Measurements from ENCODE around the gene CREB3L4.

The CREB3L4 gene

GRCh38 chr1:154006136-154006535, 38.4 kb downstream of the CREB3L4 start:
- TF ChIP-seq ZBTB7A (IDR thresholded peaks at IDR 0.05; ENCODE audit: low read depth) (no peak), TCF12 (IDR thresholded peaks at IDR 0.05; ENCODE audit: low read depth) (no peak), TEAD4 (IDR thresholded peaks at IDR 0.05) (no peak), FOXM1 (IDR thresholded peaks at IDR 0.05; ENCODE audit: borderline replicate concordance, low read depth) (no peak), MAX (IDR thresholded peaks at IDR 0.05) (no peak), RAD21 (IDR thresholded peaks at IDR 0.05; ENCODE audit: low read depth) (no peak), USF1 (IDR thresholded peaks at IDR 0.05) (no peak), CEBPB (IDR thresholded peaks at IDR 0.05) (no peak), CREB1 (IDR thresholded peaks at IDR 0.05; ENCODE audit: low read depth) (no peak)

GRCh38 chr1:154012129-154012528, 44.4 kb downstream of the CREB3L4 start:
- no peak for TF ChIP-seq EGR1 (IDR thresholded peaks at IDR 0.05)

- TF ChIP-seq FOXM1 (IDR thresholded peaks at IDR 0.05; ENCODE audit: borderline replicate concordance, low read depth) (no peak), RAD21 (IDR thresholded peaks at IDR 0.05; ENCODE audit: low read depth) (no peak), EGR1 (IDR thresholded peaks at IDR 0.05) (no peak), CREB1 (IDR thresholded peaks at IDR 0.05; ENCODE audit: low read depth) (no peak), CEBPB (IDR thresholded peaks at IDR 0.05) (no peak), EP300 (IDR thresholded peaks at IDR 0.05; ENCODE audit: borderline replicate concordance) (no peak), TAF1 (IDR thresholded peaks at IDR 0.05; ENCODE audit: low read depth) (no peak), REST (IDR thresholded peaks at IDR 0.05; ENCODE audit: low read depth) (no peak), NFIC (IDR thresholded peaks at IDR 0.05) (no peak), ZBTB7A (IDR thresholded peaks at IDR 0.05; ENCODE audit: low read depth) (no peak)
Measured at GRCh38 chr1:154014154-154014907, 46.6 kb downstream of the CREB3L4 start.

- TF ChIP-seq NFIC (IDR thresholded peaks at IDR 0.05) (no peak), TCF12 (IDR thresholded peaks at IDR 0.05; ENCODE audit: low read depth) (no peak), EP300 (IDR thresholded peaks at IDR 0.05; ENCODE audit: borderline replicate concordance) (no peak), MAX (IDR thresholded peaks at IDR 0.05) (no peak), CREB1 (IDR thresholded peaks at IDR 0.05; ENCODE audit: low read depth) (no peak), TAF1 (IDR thresholded peaks at IDR 0.05; ENCODE audit: low read depth) (no peak), USF1 (IDR thresholded peaks at IDR 0.05) (no peak), RAD21 (IDR thresholded peaks at IDR 0.05; ENCODE audit: low read depth) (no peak), FOXM1 (IDR thresholded peaks at IDR 0.05; ENCODE audit: borderline replicate concordance, low read depth) (no peak), CEBPB (IDR thresholded peaks at IDR 0.05) (no peak), EGR1 (IDR thresholded peaks at IDR 0.05) (no peak), YY1 (IDR thresholded peaks at IDR 0.05; ENCODE audit: low read depth) (no peak)
Measured at GRCh38 chr1:154019269-154019668, 51.6 kb downstream of the CREB3L4 start.

GRCh38 chr1:154019940-154020339, 52.2 kb downstream of the CREB3L4 start:
- no peak for TF ChIP-seq REST (IDR thresholded peaks at IDR 0.05; ENCODE audit: low read depth)
- TF ChIP-seq TAF1 (IDR thresholded peaks at IDR 0.05; ENCODE audit: low read depth): no peak
- TF ChIP-seq ZBTB7A (IDR thresholded peaks at IDR 0.05; ENCODE audit: low read depth): no peak
- TF ChIP-seq FOXM1 (IDR thresholded peaks at IDR 0.05; ENCODE audit: borderline replicate concordance, low read depth): no peak
- no peak for TF ChIP-seq CREB1 (IDR thresholded peaks at IDR 0.05; ENCODE audit: low read depth)
- no peak for TF ChIP-seq RAD21 (IDR thresholded peaks at IDR 0.05; ENCODE audit: low read depth)
- no peak for TF ChIP-seq USF1 (IDR thresholded peaks at IDR 0.05)
- TF ChIP-seq CEBPB (IDR thresholded peaks at IDR 0.05): no peak
- TF ChIP-seq NFIC (IDR thresholded peaks at IDR 0.05): no peak
- no peak for TF ChIP-seq EGR1 (IDR thresholded peaks at IDR 0.05)

Data from Ishikawa (cell line).